Breast epithelium (tissue), 4 donors: ENCODE measurements around the gene CTNNBIP1. TPM values are rescaled to one million over a fixed set of nuclear protein-coding genes. Genes with fewer than 3 reads are reported as not detected.

Experiments used
- DNase-seq, 2 donors: peaks; one replicate each; pipeline ENCODE4 v3.0.0-alpha.2; 2019; ENCODE audit warnings: low spot score in 2 of 2
- H3K27ac ChIP-seq, 2 donors: fragments of 200-600 bp; sonication (generic) in 1 of 2; one replicate each; pipeline ENCODE4 v1.5.1; 2016 to 2019; ENCODE audit warnings: mild to moderate bottlenecking in 1 of 2
- H3K27me3 ChIP-seq, 2 donors: fragments of 200-600 bp; sonication (generic) in 1 of 2; one replicate each; pipeline versions ENCODE4 v1.5.1 to v1.6.0; 2017 to 2019; ENCODE audit warnings: control low read depth in 1 of 2, mild to moderate bottlenecking in 1 of 2
- H3K36me3 ChIP-seq: fragments of 200-600 bp; one replicate; pipeline ENCODE4 v1.5.1; 2019
- H3K4me1 ChIP-seq, 2 donors: fragments of 200-600 bp; sonication (generic); one replicate each; pipeline ENCODE4 v1.5.1; 2016 to 2019; ENCODE audit warnings: control low read depth in 1 of 2
- H3K4me3 ChIP-seq, 3 donors: fragments of 200-600 bp; sonication (generic); 1 replicate in 2 of 3; 2 replicates in 1 of 3; pipeline ENCODE4 v1.5.1; 2016 to 2019; ENCODE audit warnings: mild to moderate bottlenecking in 3 of 3, moderate library complexity in 2 of 3
- H3K9me3 ChIP-seq, 2 donors: fragments of 200-600 bp; sonication (generic) in 1 of 2; one replicate each; pipeline ENCODE4 v1.5.1; 2016 to 2019; ENCODE audit warnings: control low read depth in 1 of 2
- CTCF ChIP-seq, 3 donors: fragments of 450-650 bp; IDR thresholded peaks; one replicate each; pipeline ENCODE4 v1.5.1; 2016 to 2017; ENCODE audit warnings: antibody characterized with exemption in 3 of 3, mild to moderate bottlenecking in 3 of 3, moderate library complexity in 3 of 3
- POLR2A ChIP-seq: fragments of 450-650 bp; IDR thresholded peaks from one replicate; pipeline ENCODE4 v1.6.1; 2016; ENCODE audit warnings: antibody characterized with exemption, mild to moderate bottlenecking, moderate library complexity
- POLR2AphosphoS5 ChIP-seq, 3 donors: sonication (generic); formaldehyde crosslinking; IDR thresholded peaks; one replicate each; pipeline ENCODE4 v1.6.1; 2017; ENCODE audit warnings: antibody characterized with exemption in 3 of 3
- intact Hi-C: fragments of 100-400 bp; cut with DNase I; formaldehyde crosslinking; loops from one replicate; pipeline ENCODE4 v1.15.1; 2023; ENCODE audit warnings: low total_unique reads
- total RNA-seq, 3 donors: library from RNA; depleted of rRNA; stranded (reverse); fragments of >200 nt; gene quantifications; one replicate each; pipeline ENCODE4 v1.1.0, GENCODE V29; 2016

The CTNNBIP1 gene
- total RNA-seq, 3 donors from 2014 or later: 25.9 to 37.9 (median 29.5) TPM

- DNase-seq: no peak
- intact Hi-C loops: no loop called here
- Histone ChIP-seq H3K27me3 (no peaks in the 10 kb centered on the region), H3K4me3 (no peak overlapping the region), H3K27ac (peak overlapping the region; percentile 39 to 60), H3K9me3 (no peaks in the 10 kb centered on the region), H3K4me1 (peaks cover 4 to 5% of the 10 kb centered on the region in 2 donors), H3K36me3 (no peaks in the 10 kb centered on the region)
- no peak for TF ChIP-seq POLR2A
- no peak for TF ChIP-seq CTCF (IDR thresholded peaks at IDR 0.05)
- no peak for TF ChIP-seq POLR2AphosphoS5 (IDR thresholded peaks at IDR 0.05)
Measured at GRCh38 chr1:9907441-9907840, 2.6 kb downstream of the CTNNBIP1 start.

GRCh38 chr1:9906466-9906865 lies 3.6 kb downstream of the CTNNBIP1 start:
- TF ChIP-seq CTCF (IDR thresholded peaks at IDR 0.05) (no peak), POLR2AphosphoS5 (IDR thresholded peaks at IDR 0.05) (no peak), POLR2A (no peak)
- H3K4me3 ChIP-seq: no peak overlapping the region
- H3K27ac ChIP-seq: no peak overlapping the region
- H3K9me3 ChIP-seq: no peaks in the 10 kb centered on the region
- H3K4me1 ChIP-seq: peaks cover 4 to 11% of the 10 kb centered on the region in 2 donors
- DNase-seq: no peak
- H3K27me3 ChIP-seq: no peaks in the 10 kb centered on the region
- intact Hi-C loops: no loop called here
- no peaks in the 10 kb centered on the region for H3K36me3 ChIP-seq

- no peak for TF ChIP-seq POLR2A
- no peak for TF ChIP-seq CTCF (IDR thresholded peaks at IDR 0.05)
- DNase-seq: no peak
- H3K9me3 ChIP-seq: no peaks in the 10 kb centered on the region
- no peak overlapping the region for H3K4me3 ChIP-seq
- intact Hi-C loops: no loop called here
- H3K27me3 ChIP-seq: no peaks in the 10 kb centered on the region
- H3K4me1 ChIP-seq: peaks cover 0 to 24% of the 10 kb centered on the region in 2 donors
- H3K27ac ChIP-seq: no peak overlapping the region
- H3K36me3 ChIP-seq: no peaks in the 10 kb centered on the region
Measured at GRCh38 chr1:9905010-9905409, 5.1 kb downstream of the CTNNBIP1 start.

GRCh38 chr1:9904596-9904995 lies 5.5 kb downstream of the CTNNBIP1 start:
- TF ChIP-seq POLR2AphosphoS5 (IDR thresholded peaks at IDR 0.05) (no peak), CTCF (IDR thresholded peaks at IDR 0.05) (no peak), POLR2A (no peak)
- no peaks in the 10 kb centered on the region for H3K9me3 ChIP-seq
- intact Hi-C loops: loop anchor here (5.0 kb wide), 1 partner anchor 903 kb away; no protein-coding TSS in a partner anchor
- no peak for DNase-seq
- H3K36me3 ChIP-seq: no peaks in the 10 kb centered on the region
- no peaks in the 10 kb centered on the region for H3K27me3 ChIP-seq
- H3K4me3 ChIP-seq: no peak overlapping the region
- H3K27ac ChIP-seq: no peak overlapping the region
- H3K4me1 ChIP-seq: peaks cover 0 to 24% of the 10 kb centered on the region in 2 donors

GRCh38 chr1:9903801-9904527 lies 6.1 kb downstream of the CTNNBIP1 start:
- H3K4me1 ChIP-seq: peaks cover 0 to 24% of the 10 kb centered on the region in 2 donors
- H3K9me3 ChIP-seq: no peaks in the 10 kb centered on the region
- no peak overlapping the region for H3K27ac ChIP-seq
- no peaks in the 10 kb centered on the region for H3K27me3 ChIP-seq
- intact Hi-C loops: loop anchor here (5.0 kb wide), 1 partner anchor 903 kb away; no protein-coding TSS in a partner anchor
- no peak for TF ChIP-seq CTCF (IDR thresholded peaks at IDR 0.05)
- no peak for TF ChIP-seq POLR2AphosphoS5 (IDR thresholded peaks at IDR 0.05)
- no peak for TF ChIP-seq POLR2A
- no peak for DNase-seq
- H3K36me3 ChIP-seq: no peaks in the 10 kb centered on the region
- H3K4me3 ChIP-seq: no peak overlapping the region
